Inflammatory macrophage treated with lipopolysaccharide for 1 hour (primary cell): ENCODE data around the gene SERPINA3.
"Not testable (repeated sequence)": the region's sequence is repeated elsewhere in the genome, so short reads cannot be mapped to it uniquely, and the experiment has no call there.

Experiments
- DNase-seq, 2 donors: peaks; one replicate each; pipeline ENCODE4 v3.0.0-alpha.2; 2020 to 2022

The SERPINA3 gene

GRCh38 chr14:94636744-94637412, 24.7 kb downstream of the SERPINA3 start:
- no peak for DNase-seq

- not testable (repeated sequence) for DNase-seq
These were observed 25.6 kb downstream of the SERPINA3 start for GRCh38 chr14:94637814-94638213.

- DNase-seq, result no peak
These were observed 26.1 kb downstream of the SERPINA3 start for GRCh38 chr14:94638339-94638738.

- no peak for DNase-seq
These were observed 27.0 kb downstream of the SERPINA3 start for GRCh38 chr14:94638961-94639817.

GRCh38 chr14:94640721-94641631, 28.8 kb downstream of the SERPINA3 start:
- no peak for DNase-seq

- no peak for DNase-seq
These were observed 29.4 kb downstream of the SERPINA3 start for GRCh38 chr14:94641632-94641955.

GRCh38 chr14:94643316-94644101, 31.3 kb downstream of the SERPINA3 start:
- DNase-seq, result no peak

GRCh38 chr14:94644102-94644535, 31.9 kb downstream of the SERPINA3 start:
- DNase-seq, result no peak

GRCh38 chr14:94646066-94646465, 33.9 kb downstream of the SERPINA3 start:
- no peak for DNase-seq

GRCh38 chr14:94646481-94646880, 34.3 kb downstream of the SERPINA3 start:
- DNase-seq, result peak in 1 of 2 donors; percentile 48

GRCh38 chr14:94648801-94649200, 36.6 kb downstream of the SERPINA3 start:
- no peak for DNase-seq

GRCh38 chr14:94649543-94650443, 37.6 kb downstream of the SERPINA3 start:
- DNase-seq, result no peak

- DNase-seq, result no peak
These were observed 38.2 kb downstream of the SERPINA3 start for GRCh38 chr14:94650444-94650775.

GRCh38 chr14:94650806-94651805, 38.9 kb downstream of the SERPINA3 start:
- DNase-seq, result no peak

GRCh38 chr14:94653321-94653720, 41.1 kb downstream of the SERPINA3 start:
- no peak for DNase-seq

GRCh38 chr14:94654071-94654861, 42.1 kb downstream of the SERPINA3 start:
- no peak for DNase-seq

GRCh38 chr14:94655169-94655710, 43.0 kb downstream of the SERPINA3 start:
- no peak for DNase-seq

GRCh38 chr14:94656043-94656442, 43.9 kb downstream of the SERPINA3 start:
- no peak for DNase-seq

GRCh38 chr14:94659256-94659655, 47.1 kb downstream of the SERPINA3 start:
- no peak for DNase-seq
